ENCODE results near the gene C4BPB.

GRCh38 chr1:207070811-207071210 is 17.8 kb upstream of the C4BPB start:
- TF ChIP-seq, protein P1, sequence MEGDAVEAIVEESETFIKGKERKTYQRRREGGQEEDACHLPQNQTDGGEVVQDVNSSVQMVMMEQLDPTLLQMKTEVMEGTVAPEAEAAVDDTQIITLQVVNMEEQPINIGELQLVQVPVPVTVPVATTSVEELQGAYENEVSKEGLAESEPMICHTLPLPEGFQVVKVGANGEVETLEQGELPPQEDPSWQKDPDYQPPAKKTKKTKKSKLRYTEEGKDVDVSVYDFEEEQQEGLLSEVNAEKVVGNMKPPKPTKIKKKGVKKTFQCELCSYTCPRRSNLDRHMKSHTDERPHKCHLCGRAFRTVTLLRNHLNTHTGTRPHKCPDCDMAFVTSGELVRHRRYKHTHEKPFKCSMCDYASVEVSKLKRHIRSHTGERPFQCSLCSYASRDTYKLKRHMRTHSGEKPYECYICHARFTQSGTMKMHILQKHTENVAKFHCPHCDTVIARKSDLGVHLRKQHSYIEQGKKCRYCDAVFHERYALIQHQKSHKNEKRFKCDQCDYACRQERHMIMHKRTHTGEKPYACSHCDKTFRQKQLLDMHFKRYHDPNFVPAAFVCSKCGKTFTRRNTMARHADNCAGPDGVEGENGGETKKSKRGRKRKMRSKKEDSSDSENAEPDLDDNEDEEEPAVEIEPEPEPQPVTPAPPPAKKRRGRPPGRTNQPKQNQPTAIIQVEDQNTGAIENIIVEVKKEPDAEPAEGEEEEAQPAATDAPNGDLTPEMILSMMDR (optimal IDR thresholded peaks at IDR 0.05 in 1 of 3, IDR thresholded peaks at IDR 0.05 in 1 of 3, conservative IDR thresholded peaks at IDR 0.05 in 1 of 3; ENCODE audit: extremely low read depth in 1 of 3, insufficient read depth in 2 of 3, low read length in 3 of 3) = no peak
- no peak for TF ChIP-seq EZH2 (IDR thresholded peaks at IDR 0.05; ENCODE audit: low read length)
